GM12878 (cell line): ENCODE results near the gene GMDS. TPM values are rescaled to one million over a fixed set of nuclear protein-coding genes. Genes with fewer than 3 reads are reported as not detected.

ENCODE experiments used
- ATAC-seq: fragments of 200-7000 bp; cut with Tn5 transposase; 3 replicates; pipeline ENCODE4 v1.9.1; 2020; ENCODE audit warnings: mild to moderate bottlenecking, moderate library complexity
- BruUV-seq: library from RNA; stranded (reverse); fragments of 400-500 nt; replicated peaks from 2 replicates; lab custom pipeline; 2021; lab: Mats Ljungman, UMichigan
- CTCF ChIA-PET: fragments of 300-600 bp; sonication (Branson Sonifier 250); formaldehyde crosslinking; extraction: SDS; loops from one replicate; lab custom pipeline; 2021; ENCODE audit warnings: inconsistent platforms; lab: Yijun Ruan, JAX
- POLR2A ChIA-PET: fragments of 350-600 bp; formaldehyde crosslinking; extraction: SDS; loops from one replicate; lab custom pipeline; 2021; ENCODE audit warnings: inconsistent platforms; lab: Charles Lee
- RAD21 ChIA-PET: fragments of 300-600 bp; sonication (Branson Sonifier 250); formaldehyde crosslinking; loops from one replicate; lab custom pipeline; 2023; ENCODE audit warnings: antibody characterized with exemption; ENCODE audit not compliant: unreplicated experiment; lab: Charles Lee
- SMC1A ChIA-PET: fragments of 300-600 bp; sonication (Branson Sonifier 250); formaldehyde crosslinking; loops from one replicate; lab custom pipeline; 2023; ENCODE audit not compliant: unreplicated experiment, uncharacterized antibody; lab: Charles Lee
- DNase-seq: peaks from one replicate; pipeline ENCODE4 v3.0.0-alpha.2; 2011; ENCODE audit warnings: low read depth, low spot score
- FAIRE-seq: peaks from 3 replicates; lab custom pipeline; 2011; peaks lifted over from hg19 to GRCh38; lab: Jason Lieb, UNC
- H2AFZ ChIP-seq: 2 replicates; pipeline ENCODE4 v1.6.0; 2011; ENCODE audit warnings: low read depth, low read length, control low read depth; ENCODE audit not compliant: control insufficient read depth
- H3K27ac ChIP-seq: 2 replicates; pipeline ENCODE4 v1.5.1; 2011; ENCODE audit warnings: control low read depth; ENCODE audit not compliant: control insufficient read depth, insufficient read depth
- H3K27me3 ChIP-seq, 2 experiments: replicated peaks in 1 of 2; 2 replicates each; pipeline versions ENCODE4 v1.6.0 to v1.6.1; 2011; ENCODE audit warnings: low read length in 1 of 2; ENCODE audit not compliant: control insufficient read depth in 2 of 2, insufficient read depth in 2 of 2
- H3K36me3 ChIP-seq, 2 experiments: 2 replicates each; pipeline ENCODE4 v1.5.1; 2011; ENCODE audit warnings: low read length in 1 of 2; ENCODE audit not compliant: control insufficient read depth in 2 of 2, insufficient read depth in 2 of 2
- H3K4me1 ChIP-seq: 2 replicates; pipeline ENCODE4 v1.6.1; 2011; ENCODE audit warnings: mild to moderate bottlenecking, low read length, moderate library complexity, mixed read lengths; ENCODE audit not compliant: control insufficient read depth, insufficient read depth
- H3K4me2 ChIP-seq: 2 replicates; pipeline ENCODE4 v1.6.0; 2011; ENCODE audit warnings: control low read depth; ENCODE audit not compliant: control insufficient read depth, insufficient read depth
- H3K4me3 ChIP-seq: fragments of 200-600 bp; sonication (generic); 2 replicates; pipeline ENCODE4 v1.5.1; 2016
- H3K79me2 ChIP-seq: 2 replicates; pipeline ENCODE4 v1.6.0; 2011; ENCODE audit warnings: low read length; ENCODE audit not compliant: control insufficient read depth, insufficient read depth
- H3K9ac ChIP-seq: 2 replicates; pipeline ENCODE4 v1.8.0; 2011; ENCODE audit warnings: low read length, control low read depth, mixed read lengths; ENCODE audit not compliant: control insufficient read depth, insufficient read depth
- H3K9me3 ChIP-seq: replicated peaks from 3 replicates; pipeline ENCODE4 v1.5.1; 2011; ENCODE audit warnings: mild to moderate bottlenecking, low read length; ENCODE audit not compliant: control insufficient read depth, insufficient read depth
- H4K20me1 ChIP-seq: 2 replicates; pipeline ENCODE4 v1.6.0; 2011; ENCODE audit not compliant: control insufficient read depth, insufficient read depth
- BACH1 ChIP-seq: fragments of 450-650 bp; IDR thresholded peaks from 2 replicates; pipeline ENCODE4 v1.6.1; 2017; ENCODE audit warnings: mild to moderate bottlenecking, borderline replicate concordance
- BMI1 ChIP-seq: fragments of 450-650 bp; IDR thresholded peaks from 2 replicates; pipeline ENCODE4 v1.6.1; 2016; ENCODE audit warnings: mild to moderate bottlenecking, moderate library complexity, borderline replicate concordance
- EP300 ChIP-seq, 2 experiments: fragments of 150-350 bp in 1 of 2; IDR thresholded peaks; 2 replicates each; pipeline ENCODE4 v1.6.1; 2011 to 2012; ENCODE audit warnings: low read depth in 2 of 2, low read length in 2 of 2, borderline replicate concordance in 1 of 2, improper control_type of control experiment in 1 of 2, inconsistent platforms in 1 of 2; ENCODE audit not compliant: control insufficient read depth in 1 of 2
- MYC ChIP-seq: IDR thresholded peaks from 2 replicates; pipeline ENCODE4 v1.6.1; 2011; ENCODE audit warnings: mild to moderate bottlenecking, low read length, moderate library complexity, inconsistent platforms; ENCODE audit not compliant: insufficient read depth, insufficient replicate concordance, insufficient read length, severe bottlenecking
- NFXL1 ChIP-seq: fragments of 450-650 bp; IDR thresholded peaks from 2 replicates; pipeline ENCODE4 v1.6.1; 2017; ENCODE audit warnings: antibody characterized with exemption, mild to moderate bottlenecking, borderline replicate concordance
- SREBF2 ChIP-seq: IDR thresholded peaks from 2 replicates; pipeline ENCODE4 v1.6.1; 2012; ENCODE audit warnings: mild to moderate bottlenecking, low read length
- TBL1XR1 ChIP-seq: IDR thresholded peaks from 2 replicates; pipeline ENCODE4 v1.6.1; 2012; ENCODE audit warnings: low read depth, low read length, improper control_type of control experiment
- WGBS: methylation state at CpG from one replicate; pipeline ENCODE4 v1.1.6; 2016; ENCODE audit warnings: low lambda C conversion rate; ENCODE audit not compliant: insufficient replicate concordance, insufficient coverage; ENCODE audit errors: missing lambda C conversion rate; 5-methylcytosine and 5-hydroxymethylcytosine counted together
- in situ Hi-C: fragments of 300-500 bp; cut with MboI; formaldehyde crosslinking; loops from 9 replicates; pipeline ENCODE4 v1.14.3; 2018; ENCODE audit warnings: mixed read lengths
- intact Hi-C: fragments of 100-400 bp; cut with micrococcal nuclease; formaldehyde crosslinking; loops from one replicate; pipeline ENCODE4 v1.14.2; 2022; ENCODE audit not compliant: unreplicated experiment
- polyA plus RNA-seq, 11 experiments: library from polyadenylated mRNA; depleted of rRNA in 4 of 11; unstranded in 6 of 11; stranded (reverse) in 5 of 11; fragments of >200 nt; fragmentation: Nextera tagmentation in 4 of 11; fragmentation: Illumina TruSeq in 1 of 11; extraction: Ambion mirVana in 4 of 11; extraction: Trizol in 1 of 11; gene quantifications; 1 replicate in 1 of 11; 2 replicates in 10 of 11; pipeline versions ENCODE4 v1.2.1 to v1.2.3, GENCODE V29; 2011 to 2016; ENCODE audit warnings: inconsistent platforms in 2 of 11, missing spikeins in 2 of 11, low read depth in 1 of 11
- total RNA-seq, 4 experiments: library from RNA; depleted of rRNA in 3 of 4; stranded (reverse); fragments of >200 nt in 3 of 4; fragmentation: Illumina TruSeq in 1 of 4; extraction: Trizol in 1 of 4; gene quantifications; 2 replicates each; pipeline versions ENCODE4 v1.2.1 to v1.2.3, GENCODE V29; 2013 to 2021
- TF ChIP-seq, protein P1 (sequence below): fragments of 150-350 bp; IDR thresholded peaks from 2 replicates; pipeline ENCODE4 v1.6.1; 2016; ENCODE audit warnings: low read depth, low read length
- TF ChIP-seq, protein P2 (sequence below): fragments of 450-650 bp; IDR thresholded peaks from 2 replicates; pipeline ENCODE4 v1.6.1; 2017; ENCODE audit warnings: mild to moderate bottlenecking, moderate library complexity
- TF ChIP-seq, protein P3 (sequence below): IDR thresholded peaks from 2 replicates; pipeline ENCODE4 v1.6.1; 2011; ENCODE audit warnings: low read depth, low read length, improper control_type of control experiment, borderline replicate concordance
- TF ChIP-seq, protein P4 (sequence below): IDR thresholded peaks from 2 replicates; pipeline ENCODE4 v1.6.1; 2011; ENCODE audit warnings: low read depth, mild to moderate bottlenecking, low read length, moderate library complexity, borderline replicate concordance; ENCODE audit errors: extremely low read depth

Gene GMDS
- total and polyA plus RNA-seq, 10 of the 15 experiments (the other 5 are each of a cell fraction or from before 2014, with no cell fraction given): 0.61 to 53.8 (median 29.3) TPM

DNA sequence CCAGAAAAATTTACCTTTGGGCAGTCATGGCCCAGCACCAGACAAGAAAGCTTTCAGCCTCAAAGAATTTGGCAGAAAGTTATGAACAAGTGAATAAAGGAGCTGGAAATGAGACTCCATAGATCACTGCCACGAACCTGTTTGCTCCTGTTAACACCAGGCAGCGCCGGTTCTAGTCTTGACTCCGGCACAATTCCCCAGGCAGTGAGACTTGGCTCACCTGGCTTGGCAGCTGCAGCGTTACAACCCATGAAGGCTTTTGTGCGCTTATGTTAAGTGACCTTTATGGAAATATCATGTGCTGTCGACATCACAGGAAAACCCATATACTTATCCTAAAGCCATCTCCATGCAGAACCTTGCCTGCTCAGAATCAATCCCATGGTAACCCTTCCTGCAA, 657.9 kb downstream of the GMDS start:
- H3K79me2 ChIP-seq: no peaks in the 10 kb centered on the region
- H3K4me3 ChIP-seq: no peak overlapping the region
- no peaks in the 10 kb centered on the region for H4K20me1 ChIP-seq
- ATAC-seq: no peak
- peaks cover 0 to 1% of the 10 kb centered on the region in 2 experiments; a peak in 1 of 4 replicates for H3K27me3 ChIP-seq
- 65% methylated on average over 7 of the region's 7 CpGs for WGBS
- no peak for DNase-seq
- intact Hi-C loops: no loop called here
- ChIA-PET POLR2A (no interaction called here), CTCF (no interaction called here), RAD21 (no interaction called here), SMC1A (no interaction called here)
- no peaks in the 10 kb centered on the region for H3K4me1 ChIP-seq
- no TSS peak for BruUV-seq
- H2AFZ ChIP-seq: no peak overlapping the region
- no peak for FAIRE-seq
- no peaks in the 10 kb centered on the region; the same call in 2 of the 3 replicates for H3K9me3 ChIP-seq
- in situ Hi-C loops: loop anchor here (5.0 to 25.0 kb wide), 2 partner anchors 1050 to 1350 kb away; no protein-coding TSS in a partner anchor
- no peak overlapping the region for H3K4me2 ChIP-seq
- H3K27ac ChIP-seq: no peak overlapping the region
- H3K36me3 ChIP-seq: no peaks in the 10 kb centered on the region
- H3K9ac ChIP-seq: no peak overlapping the region
- TF ChIP-seq SREBF2 (no peak), MYC (no peak), NFXL1 (no peak), TBL1XR1 (no peak), BMI1 (no peak), EP300 (IDR thresholded peaks at IDR 0.05; ENCODE audit: borderline replicate concordance in 1 of 2, control insufficient read depth in 1 of 2, low read depth in 2 of 2, low read length in 2 of 2) (no peak), BACH1 (no peak)
- TF ChIP-seq, protein P1, sequence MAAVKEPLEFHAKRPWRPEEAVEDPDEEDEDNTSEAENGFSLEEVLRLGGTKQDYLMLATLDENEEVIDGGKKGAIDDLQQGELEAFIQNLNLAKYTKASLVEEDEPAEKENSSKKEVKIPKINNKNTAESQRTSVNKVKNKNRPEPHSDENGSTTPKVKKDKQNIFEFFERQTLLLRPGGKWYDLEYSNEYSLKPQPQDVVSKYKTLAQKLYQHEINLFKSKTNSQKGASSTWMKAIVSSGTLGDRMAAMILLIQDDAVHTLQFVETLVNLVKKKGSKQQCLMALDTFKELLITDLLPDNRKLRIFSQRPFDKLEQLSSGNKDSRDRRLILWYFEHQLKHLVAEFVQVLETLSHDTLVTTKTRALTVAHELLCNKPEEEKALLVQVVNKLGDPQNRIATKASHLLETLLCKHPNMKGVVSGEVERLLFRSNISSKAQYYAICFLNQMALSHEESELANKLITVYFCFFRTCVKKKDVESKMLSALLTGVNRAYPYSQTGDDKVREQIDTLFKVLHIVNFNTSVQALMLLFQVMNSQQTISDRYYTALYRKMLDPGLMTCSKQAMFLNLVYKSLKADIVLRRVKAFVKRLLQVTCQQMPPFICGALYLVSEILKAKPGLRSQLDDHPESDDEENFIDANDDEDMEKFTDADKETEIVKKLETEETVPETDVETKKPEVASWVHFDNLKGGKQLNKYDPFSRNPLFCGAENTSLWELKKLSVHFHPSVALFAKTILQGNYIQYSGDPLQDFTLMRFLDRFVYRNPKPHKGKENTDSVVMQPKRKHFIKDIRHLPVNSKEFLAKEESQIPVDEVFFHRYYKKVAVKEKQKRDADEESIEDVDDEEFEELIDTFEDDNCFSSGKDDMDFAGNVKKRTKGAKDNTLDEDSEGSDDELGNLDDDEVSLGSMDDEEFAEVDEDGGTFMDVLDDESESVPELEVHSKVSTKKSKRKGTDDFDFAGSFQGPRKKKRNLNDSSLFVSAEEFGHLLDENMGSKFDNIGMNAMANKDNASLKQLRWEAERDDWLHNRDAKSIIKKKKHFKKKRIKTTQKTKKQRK: no peak
- TF ChIP-seq, protein P2, sequence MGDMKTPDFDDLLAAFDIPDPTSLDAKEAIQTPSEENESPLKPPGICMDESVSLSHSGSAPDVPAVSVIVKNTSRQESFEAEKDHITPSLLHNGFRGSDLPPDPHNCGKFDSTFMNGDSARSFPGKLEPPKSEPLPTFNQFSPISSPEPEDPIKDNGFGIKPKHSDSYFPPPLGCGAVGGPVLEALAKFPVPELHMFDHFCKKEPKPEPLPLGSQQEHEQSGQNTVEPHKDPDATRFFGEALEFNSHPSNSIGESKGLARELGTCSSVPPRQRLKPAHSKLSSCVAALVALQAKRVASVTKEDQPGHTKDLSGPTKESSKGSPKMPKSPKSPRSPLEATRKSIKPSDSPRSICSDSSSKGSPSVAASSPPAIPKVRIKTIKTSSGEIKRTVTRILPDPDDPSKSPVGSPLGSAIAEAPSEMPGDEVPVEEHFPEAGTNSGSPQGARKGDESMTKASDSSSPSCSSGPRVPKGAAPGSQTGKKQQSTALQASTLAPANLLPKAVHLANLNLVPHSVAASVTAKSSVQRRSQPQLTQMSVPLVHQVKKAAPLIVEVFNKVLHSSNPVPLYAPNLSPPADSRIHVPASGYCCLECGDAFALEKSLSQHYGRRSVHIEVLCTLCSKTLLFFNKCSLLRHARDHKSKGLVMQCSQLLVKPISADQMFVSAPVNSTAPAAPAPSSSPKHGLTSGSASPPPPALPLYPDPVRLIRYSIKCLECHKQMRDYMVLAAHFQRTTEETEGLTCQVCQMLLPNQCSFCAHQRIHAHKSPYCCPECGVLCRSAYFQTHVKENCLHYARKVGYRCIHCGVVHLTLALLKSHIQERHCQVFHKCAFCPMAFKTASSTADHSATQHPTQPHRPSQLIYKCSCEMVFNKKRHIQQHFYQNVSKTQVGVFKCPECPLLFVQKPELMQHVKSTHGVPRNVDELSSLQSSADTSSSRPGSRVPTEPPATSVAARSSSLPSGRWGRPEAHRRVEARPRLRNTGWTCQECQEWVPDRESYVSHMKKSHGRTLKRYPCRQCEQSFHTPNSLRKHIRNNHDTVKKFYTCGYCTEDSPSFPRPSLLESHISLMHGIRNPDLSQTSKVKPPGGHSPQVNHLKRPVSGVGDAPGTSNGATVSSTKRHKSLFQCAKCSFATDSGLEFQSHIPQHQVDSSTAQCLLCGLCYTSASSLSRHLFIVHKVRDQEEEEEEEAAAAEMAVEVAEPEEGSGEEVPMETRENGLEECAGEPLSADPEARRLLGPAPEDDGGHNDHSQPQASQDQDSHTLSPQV: no peak
- TF ChIP-seq, protein P3, sequence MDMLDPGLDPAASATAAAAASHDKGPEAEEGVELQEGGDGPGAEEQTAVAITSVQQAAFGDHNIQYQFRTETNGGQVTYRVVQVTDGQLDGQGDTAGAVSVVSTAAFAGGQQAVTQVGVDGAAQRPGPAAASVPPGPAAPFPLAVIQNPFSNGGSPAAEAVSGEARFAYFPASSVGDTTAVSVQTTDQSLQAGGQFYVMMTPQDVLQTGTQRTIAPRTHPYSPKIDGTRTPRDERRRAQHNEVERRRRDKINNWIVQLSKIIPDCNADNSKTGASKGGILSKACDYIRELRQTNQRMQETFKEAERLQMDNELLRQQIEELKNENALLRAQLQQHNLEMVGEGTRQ: no peak
- TF ChIP-seq, protein P4, sequence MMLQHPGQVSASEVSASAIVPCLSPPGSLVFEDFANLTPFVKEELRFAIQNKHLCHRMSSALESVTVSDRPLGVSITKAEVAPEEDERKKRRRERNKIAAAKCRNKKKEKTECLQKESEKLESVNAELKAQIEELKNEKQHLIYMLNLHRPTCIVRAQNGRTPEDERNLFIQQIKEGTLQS: no peak
